Activated CD4-positive, CD25-positive, alpha-beta regulatory T cell treated with anti-CD3 and anti-CD28 coated beads, Interleukin-2, amount 50 U/mL, for 16 hours (primary cell): ENCODE measurements around the gene HTRA1.

Source experiments
- DNase-seq: peaks from one replicate; pipeline ENCODE4 v3.0.0-alpha.2; 2020; ENCODE audit warnings: low read depth, low spot score

HTRA1 gene

DNA sequence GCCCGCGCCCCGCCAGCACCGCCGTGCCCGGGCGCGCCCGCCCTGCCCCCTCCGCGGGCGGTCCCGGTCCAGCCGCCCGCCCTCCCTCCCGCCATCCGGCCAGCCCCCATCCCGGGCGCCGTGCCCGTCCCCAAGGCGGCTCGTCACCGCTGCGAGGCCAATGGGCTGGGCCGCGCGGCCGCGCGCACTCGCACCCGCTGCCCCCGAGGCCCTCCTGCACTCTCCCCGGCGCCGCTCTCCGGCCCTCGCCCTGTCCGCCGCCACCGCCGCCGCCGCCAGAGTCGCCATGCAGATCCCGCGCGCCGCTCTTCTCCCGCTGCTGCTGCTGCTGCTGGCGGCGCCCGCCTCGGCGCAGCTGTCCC is at the start of gene HTRA1:
HTRA1 (plus strand) TSS at position 187 of the 362 bp plus-strand sequence; CDS start at position 287, 100 bp downstream.
- DNase-seq = no peak

DNA sequence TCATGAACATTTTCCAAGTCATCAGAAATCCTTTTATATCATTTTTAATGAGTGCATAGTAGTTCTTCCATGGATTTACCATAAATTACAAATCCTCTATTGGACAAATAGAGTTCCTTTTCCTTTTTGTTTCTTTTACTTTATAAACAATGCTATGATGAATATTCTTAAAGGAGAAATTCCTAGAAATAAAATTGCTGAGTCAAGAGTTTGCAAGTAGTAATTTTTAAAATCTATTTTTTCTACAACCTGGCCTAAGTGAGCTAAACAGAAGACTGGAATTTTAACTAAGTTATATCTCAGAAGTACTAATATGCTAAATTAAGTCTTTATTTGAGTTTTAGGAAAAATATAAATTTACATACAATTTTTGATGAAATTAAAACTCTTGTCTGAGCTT is 48.0 kb upstream of the HTRA1 start:
- no peak for DNase-seq

DNA sequence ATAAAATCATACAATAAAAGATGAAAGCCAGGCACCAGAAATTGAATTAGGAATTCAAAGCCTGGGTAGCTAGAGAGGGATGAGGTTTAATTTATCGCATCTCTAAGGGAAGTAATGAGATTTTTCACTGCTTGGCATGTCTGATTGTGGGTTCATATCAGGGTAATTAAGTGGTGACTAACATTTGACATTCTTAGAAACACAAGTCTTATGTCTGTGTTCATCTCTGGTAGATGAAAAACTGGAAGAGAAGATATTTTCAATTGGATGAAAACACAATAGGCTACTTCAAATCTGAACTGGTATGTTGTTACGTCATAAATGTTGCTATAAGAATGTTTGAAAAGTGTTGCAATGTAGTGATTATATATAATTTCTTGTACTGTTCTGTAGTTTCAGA is 43.7 kb upstream of the HTRA1 start:
- no peak for DNase-seq

DNA sequence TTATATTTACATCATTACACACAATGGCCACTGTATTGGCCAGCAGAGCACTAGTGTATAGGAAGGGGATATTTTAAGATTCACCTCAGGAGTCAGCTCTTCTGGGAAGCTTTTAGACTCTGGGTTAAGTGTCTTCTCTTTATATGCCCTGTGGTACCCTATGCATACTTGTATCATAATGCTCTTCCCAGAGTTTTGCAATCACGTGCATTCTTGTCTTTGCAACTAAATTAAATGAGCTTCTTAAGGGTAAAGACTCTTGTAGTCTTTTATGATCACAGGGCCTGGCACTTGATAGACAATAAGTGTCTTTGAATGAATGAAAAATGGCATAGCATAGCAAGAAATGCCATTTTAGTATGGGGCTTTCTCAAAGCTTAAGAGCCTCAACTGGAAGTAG is 42.3 kb upstream of the HTRA1 start:
- no peak for DNase-seq

DNA sequence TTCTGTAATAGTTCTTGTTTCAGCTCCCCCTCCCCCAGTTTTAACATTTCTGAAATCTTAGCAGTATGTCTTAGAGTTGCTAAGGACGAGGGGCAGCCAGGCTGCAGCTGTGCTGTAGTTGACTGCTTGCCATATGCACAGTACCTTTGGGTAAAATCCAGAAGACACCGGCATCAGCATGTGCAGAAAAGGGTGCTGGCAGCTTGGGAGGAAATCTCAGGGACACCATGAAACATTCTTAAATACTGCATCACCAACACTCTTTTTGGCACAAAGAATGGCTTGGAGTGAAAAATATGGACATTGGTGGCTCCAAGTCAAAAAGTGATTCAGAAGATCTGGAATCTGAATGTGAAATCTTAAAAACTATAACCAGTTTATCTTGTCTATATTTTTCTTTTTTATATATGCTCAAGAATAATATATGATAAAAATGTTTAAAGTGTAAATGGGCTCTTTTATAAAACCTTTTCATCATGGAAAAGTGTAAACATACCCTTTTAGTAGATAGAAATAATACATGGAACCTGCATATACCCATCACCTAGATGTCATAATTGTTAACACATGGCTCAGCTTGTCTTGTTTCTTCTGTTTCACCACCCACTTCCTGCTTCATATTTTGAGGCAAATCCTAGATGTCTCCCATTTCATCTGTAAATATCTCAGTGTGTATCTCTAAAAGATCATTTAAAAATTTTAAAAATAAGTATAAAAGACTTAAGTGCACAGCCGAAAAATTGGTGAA is 41.3 kb upstream of the HTRA1 start:
- DNase-seq = no peak

DNA sequence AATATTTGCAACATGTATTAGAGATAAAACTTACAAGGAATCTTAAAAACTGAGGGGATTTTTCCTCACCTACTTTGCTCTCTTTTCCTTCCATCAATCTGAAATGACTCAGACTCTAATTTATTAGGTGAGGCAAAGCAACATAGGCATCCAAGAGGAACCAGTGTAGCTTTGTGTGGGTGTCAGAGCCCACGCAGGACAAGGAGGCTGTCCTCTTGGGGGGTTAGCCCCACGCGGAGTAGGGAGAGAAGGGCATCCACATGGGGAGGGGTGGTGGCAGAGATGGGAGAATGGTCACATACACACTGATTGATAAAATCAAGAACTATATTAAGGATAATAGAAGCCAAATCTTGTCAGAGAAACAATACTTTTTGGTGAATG is 40.7 kb upstream of the HTRA1 start:
- DNase-seq = no peak

DNA sequence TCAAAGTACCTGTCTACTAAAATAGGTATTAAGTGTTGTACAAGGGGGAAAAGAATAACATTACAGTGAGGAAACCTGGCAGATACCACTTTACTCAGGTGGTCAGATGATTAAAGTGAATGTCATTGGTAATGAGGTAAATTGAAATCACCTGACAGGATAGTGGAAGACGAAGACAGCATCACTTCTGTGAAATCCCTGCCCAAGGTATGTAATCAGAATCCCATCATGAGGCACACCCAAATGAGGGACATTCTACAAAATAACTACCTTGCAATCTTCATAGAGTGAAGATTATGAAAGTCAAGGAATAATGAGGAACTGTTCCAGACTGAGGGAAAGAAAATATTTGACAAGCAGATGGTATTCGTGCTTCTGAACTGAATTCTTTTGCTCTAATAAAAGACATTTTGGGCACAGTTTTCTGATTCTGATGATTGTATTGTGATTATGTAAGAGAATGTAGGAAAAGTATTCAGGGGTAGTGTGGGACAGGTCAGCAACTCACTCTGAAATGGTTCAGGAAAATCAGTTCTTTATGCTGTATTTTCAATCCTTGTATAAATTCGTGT is 40.2 kb upstream of the HTRA1 start:
- no peak for DNase-seq

DNA sequence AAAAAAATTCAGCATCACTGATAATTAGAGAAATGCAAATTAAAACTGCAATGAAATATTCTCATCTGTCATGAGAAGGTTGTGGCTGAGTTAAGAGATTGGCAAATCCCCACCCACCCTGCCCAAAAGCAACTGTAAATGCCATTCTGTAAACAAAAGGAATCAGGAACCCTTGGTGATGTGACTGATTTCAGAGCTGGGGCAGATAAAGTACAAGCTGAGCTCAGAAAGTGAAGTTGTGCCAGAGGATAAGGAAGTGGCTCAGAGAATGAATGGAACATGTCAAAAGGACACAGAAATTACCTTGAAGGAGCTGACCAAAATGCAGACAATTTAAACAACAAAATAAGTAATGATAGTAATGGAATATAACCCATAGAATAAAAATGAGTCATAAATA is 39.6 kb upstream of the HTRA1 start:
- no peak for DNase-seq

DNA sequence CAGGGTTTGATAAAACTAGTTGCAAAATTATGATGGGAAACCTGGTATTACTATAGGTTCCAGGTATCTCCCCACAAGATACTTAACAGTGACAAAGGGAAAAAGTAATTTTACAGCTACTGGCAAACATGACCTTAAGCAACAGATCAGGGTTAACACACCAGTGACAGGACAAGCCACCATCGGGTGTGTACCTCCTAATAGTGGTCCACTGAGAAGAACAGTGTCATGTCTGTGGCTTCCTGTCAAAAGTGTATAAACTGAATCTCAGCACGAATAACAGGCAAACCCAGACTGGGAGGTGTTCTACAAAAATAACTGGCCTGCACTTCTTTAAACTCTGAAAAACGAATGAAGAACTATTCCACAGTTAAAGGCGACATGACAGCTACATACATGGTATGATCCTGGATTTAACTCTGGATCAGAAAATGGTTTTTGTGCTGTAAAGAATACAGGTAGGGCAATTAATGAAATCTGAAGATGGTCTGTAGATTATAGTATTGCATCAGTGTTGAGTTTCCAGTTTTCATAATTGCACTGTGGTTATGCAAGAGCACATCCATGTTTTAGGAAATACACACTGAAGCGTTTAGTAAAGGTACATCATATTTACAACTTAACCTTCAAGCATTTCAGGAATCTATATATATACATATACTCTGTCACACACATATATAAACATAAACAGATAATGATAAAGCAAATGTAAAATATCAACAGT is 38.9 kb upstream of the HTRA1 start:
- DNase-seq = no peak

DNA sequence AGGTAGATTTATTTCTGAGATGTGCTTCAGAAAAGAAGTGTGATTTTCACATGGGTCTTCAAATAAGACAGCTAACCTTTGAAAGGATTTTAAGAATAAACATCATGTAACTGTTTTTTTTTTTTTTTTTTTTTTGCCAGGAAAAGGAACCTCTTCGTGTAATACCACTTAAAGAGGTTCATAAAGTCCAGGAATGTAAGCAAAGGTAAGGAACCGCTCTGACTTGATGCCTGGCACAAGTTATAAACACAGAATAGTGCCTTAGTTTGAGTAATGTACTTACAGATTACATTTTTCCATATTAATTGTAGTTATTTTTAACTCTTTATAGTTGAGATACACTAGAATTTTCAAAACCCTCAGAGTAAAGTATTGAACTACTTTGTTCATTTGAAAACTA is 37.3 kb upstream of the HTRA1 start:
- DNase-seq = no peak

DNA sequence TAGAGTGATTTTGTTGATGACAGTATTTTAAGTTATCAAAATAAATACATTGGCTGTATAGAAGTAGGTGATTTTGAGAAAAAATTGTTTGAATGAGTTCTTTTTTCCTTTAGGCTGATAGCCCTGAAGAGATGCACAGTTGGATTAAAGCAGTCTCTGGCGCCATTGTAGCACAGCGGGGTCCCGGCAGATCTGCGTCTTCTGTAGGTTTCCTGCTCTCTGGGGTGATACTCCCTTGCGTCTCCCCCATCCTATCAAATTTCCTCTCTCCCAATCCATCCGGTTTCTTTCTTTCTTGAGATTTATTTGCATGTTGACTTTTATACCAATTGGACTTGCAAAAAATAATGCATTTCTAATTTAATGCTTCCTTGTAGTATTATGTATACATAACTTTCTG is 34.5 kb upstream of the HTRA1 start:
- no peak for DNase-seq

DNA sequence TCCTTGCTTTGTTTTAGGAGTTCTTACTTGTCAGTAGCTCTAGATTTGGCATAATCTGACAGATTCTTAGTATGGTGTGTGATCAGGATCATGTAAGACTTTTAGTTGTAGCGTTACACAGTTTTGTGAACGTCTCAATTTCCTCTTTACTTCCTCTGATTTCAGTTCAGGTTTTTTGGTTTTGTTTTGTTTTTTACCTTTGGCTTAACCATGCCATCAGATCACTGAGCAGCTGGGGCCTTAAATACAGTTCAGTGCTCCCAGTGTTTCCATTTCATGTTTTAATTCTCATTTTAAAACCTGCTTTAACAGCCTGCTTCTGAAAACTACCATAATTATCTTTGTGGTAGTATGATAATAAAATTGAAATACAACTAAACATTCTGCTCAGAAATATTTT is 34.1 kb upstream of the HTRA1 start:
- no peak for DNase-seq

DNA sequence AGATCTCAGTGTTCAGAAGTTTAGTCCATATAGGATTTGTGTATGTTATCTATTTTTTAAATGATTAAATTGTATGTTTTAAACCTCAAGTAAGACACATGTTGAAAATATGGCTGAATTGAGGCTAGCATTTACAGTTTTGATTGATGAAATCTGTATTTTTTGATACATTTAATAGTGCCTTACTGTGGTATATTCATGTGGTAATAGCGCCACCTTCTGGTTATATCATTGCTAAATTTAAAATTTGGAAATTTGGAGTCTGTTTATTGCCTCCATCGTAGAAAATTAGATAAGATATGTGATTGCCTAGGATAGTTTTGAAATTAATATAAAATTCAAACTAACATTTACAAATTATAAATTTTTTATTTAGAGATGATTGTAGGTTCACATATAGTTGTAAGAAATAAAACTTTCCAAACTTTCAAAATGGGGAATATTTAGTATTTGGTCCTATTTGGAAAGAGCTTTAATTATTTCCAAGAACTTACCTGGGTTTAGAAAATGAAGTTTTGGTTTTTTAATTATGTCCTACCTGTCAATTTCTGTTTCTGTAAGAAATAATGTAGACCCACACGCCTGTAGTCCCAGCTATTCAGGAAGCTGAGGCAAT is 26.0 kb upstream of the HTRA1 start:
- DNase-seq = no peak

DNA sequence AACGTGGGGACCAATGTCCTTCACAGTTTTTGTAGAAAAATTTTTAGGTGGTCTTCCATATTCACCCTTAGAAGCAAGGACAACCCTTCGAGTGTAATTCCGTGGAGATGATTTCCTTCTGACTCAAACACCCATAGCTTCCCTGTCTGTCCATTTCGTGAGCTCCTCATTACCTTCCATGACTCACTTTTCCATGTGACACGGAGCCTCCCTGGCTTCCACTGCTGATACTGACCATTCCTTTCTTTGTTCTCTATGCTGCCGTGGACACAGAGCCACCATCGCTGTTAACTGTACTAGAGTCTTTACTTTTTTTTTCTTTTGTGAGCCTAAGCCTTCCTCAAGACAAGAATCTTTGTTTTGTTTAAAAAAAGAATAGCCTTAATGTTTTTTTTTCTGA is 19.4 kb upstream of the HTRA1 start:
- no peak for DNase-seq

DNA sequence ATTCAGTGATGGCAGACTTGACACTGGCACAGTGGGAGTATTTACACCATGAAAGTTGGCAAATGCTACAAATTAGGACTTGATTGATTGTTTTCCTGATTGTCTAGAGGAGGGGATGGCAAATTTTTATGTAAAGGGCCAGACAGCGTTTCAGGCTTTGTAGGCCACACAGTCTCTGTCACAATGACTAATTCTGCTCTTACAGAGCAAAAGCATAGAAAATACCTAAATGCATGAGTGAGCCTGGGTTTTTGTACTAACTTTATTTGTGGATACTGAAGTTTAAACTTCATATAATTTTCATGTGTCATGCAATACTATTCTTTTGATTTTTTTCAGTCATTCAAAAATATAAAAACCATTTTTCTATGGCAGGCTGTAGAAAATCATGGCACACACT is 15.9 kb upstream of the HTRA1 start:
- no peak for DNase-seq

DNA sequence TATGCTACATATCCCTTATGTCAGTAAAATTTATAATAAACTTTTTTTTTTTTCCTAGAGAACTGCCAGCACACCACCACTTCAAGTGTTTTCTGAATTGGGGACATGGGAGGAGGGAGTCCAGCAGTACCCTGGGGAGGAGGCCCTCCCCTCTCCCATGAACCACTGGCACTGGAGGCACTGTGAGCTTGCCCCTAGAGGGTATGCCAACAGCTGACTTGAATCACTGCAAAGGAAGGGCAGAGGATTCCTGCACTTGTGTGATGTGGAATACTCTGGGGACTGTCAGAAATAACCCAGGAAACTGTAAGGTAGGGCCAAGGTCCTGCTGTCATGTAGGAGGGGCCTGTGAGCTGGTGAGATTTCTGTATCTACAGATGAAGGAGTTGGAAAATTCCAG is 15.4 kb upstream of the HTRA1 start:
- DNase-seq = no peak

DNA sequence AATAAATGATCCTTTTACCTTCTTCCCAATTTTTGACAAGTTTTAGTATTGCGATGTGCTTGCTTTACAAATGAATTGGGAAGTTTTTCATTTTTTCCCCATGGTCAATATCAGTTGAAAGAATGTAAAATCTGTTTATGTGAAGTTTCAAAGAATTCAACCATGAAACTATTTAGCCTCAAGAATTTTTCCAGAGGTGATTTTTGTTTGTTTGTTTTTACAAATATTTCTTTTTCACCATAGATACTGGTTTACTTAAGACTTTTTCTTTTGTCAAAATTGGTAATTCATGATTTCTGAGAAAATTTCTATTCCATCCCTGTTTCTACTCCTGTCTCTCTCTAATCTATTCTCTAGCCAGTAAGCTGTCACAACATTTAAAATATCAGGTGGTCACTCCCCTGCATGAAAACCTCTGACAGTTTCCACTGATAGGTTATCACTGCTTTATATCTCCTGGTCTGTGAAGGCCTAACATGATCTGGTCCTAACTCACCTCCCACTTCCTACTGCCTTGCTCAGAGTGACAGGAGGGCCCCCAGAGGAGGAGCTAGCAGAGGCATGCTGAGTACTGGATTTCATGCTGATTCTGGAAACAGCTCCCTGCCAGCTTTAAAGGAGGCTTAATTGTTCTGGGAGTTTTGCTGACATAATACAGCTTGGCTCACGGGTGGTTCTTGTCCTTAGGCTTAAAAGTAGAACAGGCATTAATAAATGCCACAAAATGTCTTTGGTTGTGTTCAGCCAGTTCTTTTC is 14.5 kb upstream of the HTRA1 start:
- no peak for DNase-seq

DNA sequence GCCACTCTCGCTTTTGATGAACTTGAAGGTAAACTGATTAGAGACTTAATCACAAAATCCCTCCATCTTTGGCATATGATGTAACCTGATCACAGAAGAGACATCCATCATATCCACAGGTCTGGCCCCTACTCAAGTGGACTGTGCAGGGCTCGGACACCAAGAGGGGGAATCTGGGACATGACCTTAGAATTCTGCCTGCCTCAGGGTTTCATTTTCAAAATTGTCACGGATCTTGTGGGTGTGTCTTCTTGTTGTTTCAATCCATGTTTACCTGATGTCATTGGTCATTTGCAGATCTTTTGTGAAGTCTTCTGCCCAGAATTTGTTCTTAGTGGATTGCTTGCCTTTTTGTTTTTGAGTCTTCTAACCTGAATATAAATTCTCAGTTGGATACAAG is 12.8 kb upstream of the HTRA1 start:
- no peak for DNase-seq

DNA sequence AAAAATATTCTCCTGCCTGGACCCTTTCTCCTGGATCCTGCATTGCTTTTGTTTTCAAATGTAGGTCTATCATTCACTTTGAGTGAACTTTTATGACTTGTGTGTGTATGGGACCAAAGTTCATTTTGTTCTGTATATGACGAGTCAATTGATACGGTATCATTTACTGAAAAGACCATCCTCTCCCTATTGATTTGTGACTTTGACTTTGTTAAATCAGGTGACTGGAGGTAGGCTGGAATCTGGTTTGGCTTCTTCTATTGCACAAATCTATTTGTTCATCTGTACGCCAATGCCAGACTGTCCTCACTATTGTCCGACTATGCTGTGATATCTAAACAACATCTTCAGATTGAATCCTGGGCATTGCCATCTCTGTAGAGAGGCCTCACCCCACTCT is 12.2 kb upstream of the HTRA1 start:
- no peak for DNase-seq

DNA sequence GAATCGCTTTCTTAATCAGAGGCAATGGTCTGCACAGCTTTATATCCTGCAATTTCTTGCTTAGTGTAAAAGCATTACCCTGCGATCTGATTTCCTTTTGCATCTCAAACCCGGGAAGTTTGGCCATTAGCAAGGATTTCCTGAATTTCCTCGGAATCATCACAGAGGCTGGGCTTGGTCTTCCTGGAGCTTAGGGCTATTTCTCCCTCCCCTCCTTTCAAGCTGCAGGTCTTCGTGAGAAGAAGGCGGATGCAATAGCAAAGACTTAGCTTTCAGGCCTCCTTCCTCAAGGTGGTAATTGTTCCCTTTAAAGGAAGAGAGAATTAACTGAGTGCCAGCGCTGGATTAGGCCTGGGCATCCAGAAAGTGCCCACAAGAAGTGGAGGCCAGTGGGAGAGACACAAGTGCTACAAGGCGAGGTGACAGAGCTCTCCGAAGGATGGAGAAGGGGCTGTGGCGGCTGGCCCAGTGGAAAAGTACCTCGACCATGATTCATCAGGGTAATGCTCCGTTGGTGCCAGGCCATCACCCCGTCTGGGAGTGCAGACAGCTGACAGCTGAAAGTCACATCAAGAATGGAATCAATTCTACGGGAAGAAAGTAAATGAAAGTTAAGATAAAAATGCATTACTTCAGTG is 10.9 kb upstream of the HTRA1 start:
- DNase-seq = no peak

DNA sequence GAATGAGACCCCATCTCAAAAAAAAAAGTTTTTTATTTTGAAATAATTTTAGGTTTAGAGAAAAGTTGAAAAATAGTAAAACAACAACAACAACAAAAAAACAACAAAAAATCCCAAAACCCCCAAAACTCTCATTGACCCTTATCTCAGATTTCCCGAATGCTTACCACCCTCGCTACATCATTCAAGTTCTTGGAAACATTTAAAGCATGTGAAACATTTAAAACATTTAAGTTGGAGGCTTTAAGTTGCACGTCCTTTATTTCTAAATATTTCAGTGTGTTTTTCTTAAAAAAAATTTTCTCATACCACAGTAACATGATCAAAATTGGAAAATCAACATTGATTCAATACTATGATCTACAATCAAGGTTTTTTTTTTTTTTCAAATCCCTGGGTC is 7.3 kb upstream of the HTRA1 start:
- DNase-seq = no peak
